Mammary epithelial cell (primary cell): ENCODE data around the gene TRIO.

ENCODE experiments used
- CTCF ChIP-seq, 2 donors: IDR thresholded peaks in 1 of 2; conservative IDR thresholded peaks in 1 of 2; 2 replicates each; pipeline ENCODE4 v1.5.1; 2011 to 2012; ENCODE audit warnings: inconsistent platforms in 2 of 2, low read length in 2 of 2, mild to moderate bottlenecking in 2 of 2, control low read depth in 1 of 2, low read depth in 1 of 2; ENCODE audit not compliant: insufficient read depth in 1 of 2; ENCODE audit errors: extremely low read depth in 1 of 2
- EZH2 ChIP-seq: IDR thresholded peaks from 2 replicates; pipeline ENCODE4 v1.6.1; 2012; ENCODE audit warnings: low read length, inconsistent platforms, borderline replicate concordance

GRCh38 chr5:14322437-14323187, 179.5 kb downstream of the TRIO start:
- TF ChIP-seq CTCF (conservative IDR thresholded peaks at IDR 0.05 in 1 of 2, IDR thresholded peaks at IDR 0.05 in 1 of 2; ENCODE audit: extremely low read depth in 1 of 2, insufficient read depth in 1 of 2, low read depth in 1 of 2, low read length in 2 of 2) (no peak), EZH2 (no peak)
